IPS DF 4.7 (cell line): ENCODE measurements around the gene SP140.
A peak's percentile ranks its signal among the peaks of the same experiment; 100 is the strongest.
"Not testable (repeated sequence)": the region's sequence is repeated elsewhere in the genome, so short reads cannot be mapped to it uniquely, and the experiment has no call there.

Experiments
- DNase-seq: peaks from one replicate; pipeline ENCODE4 v3.0.0-alpha.2; 2013; ENCODE audit warnings: low spot score; ENCODE audit errors: extremely low read depth

SP140 gene

GRCh38 chr2:230225486-230225885, at the start of gene SP140:
Gene SP140, plus strand, starts transcription at chr2:230225736. Its CDS starts 109 bp downstream, at chr2:230225845.
- DNase-seq = no peak

GRCh38 chr2:230176996-230177395, 48.5 kb upstream of the SP140 start:
- DNase-seq = no peak

- DNase-seq = no peak
Measured at GRCh38 chr2:230178546-230179485, 46.7 kb upstream of the SP140 start.

GRCh38 chr2:230179907-230180306, 45.6 kb upstream of the SP140 start:
- DNase-seq = peak; percentile 3

GRCh38 chr2:230181195-230181594, 44.3 kb upstream of the SP140 start:
- no peak for DNase-seq

GRCh38 chr2:230184727-230185578, 40.6 kb upstream of the SP140 start:
- DNase-seq = no peak

GRCh38 chr2:230202430-230203109, 23.0 kb upstream of the SP140 start:
- no peak for DNase-seq

- DNase-seq = no peak
Measured at GRCh38 chr2:230203110-230203676, 22.3 kb upstream of the SP140 start.

- DNase-seq = no peak
Measured at GRCh38 chr2:230205034-230205433, 20.5 kb upstream of the SP140 start.

GRCh38 chr2:230205721-230206120, 19.8 kb upstream of the SP140 start:
- no peak for DNase-seq

- no peak for DNase-seq
Measured at GRCh38 chr2:230208576-230208975, 17.0 kb upstream of the SP140 start.

- no peak for DNase-seq
Measured at GRCh38 chr2:230209422-230210051, 16.0 kb upstream of the SP140 start.

GRCh38 chr2:230216489-230216888, 9.0 kb upstream of the SP140 start:
- DNase-seq = no peak

GRCh38 chr2:230217424-230217823, 8.1 kb upstream of the SP140 start:
- DNase-seq = no peak

GRCh38 chr2:230218421-230218820, 7.1 kb upstream of the SP140 start:
- no peak for DNase-seq

- peak; percentile 56 for DNase-seq
Measured at GRCh38 chr2:230219419-230220331, 5.9 kb upstream of the SP140 start, which contains the start of gene SP110. Gene SP110, minus strand, starts transcription at chr2:230219984. Its CDS starts 3,057 bp downstream, at chr2:230216927.

- DNase-seq = no peak
Measured at GRCh38 chr2:230220347-230220969, 5.1 kb upstream of the SP140 start.

- no peak for DNase-seq
Measured at GRCh38 chr2:230221493-230221892, 4.0 kb upstream of the SP140 start.

- DNase-seq = not testable (repeated sequence)
Measured at GRCh38 chr2:230222829-230223228, 2.7 kb upstream of the SP140 start.
